Heart left ventricle (tissue), 16 donors: ENCODE data around the gene LARGE2. TPM values are rescaled to one million over a fixed set of nuclear protein-coding genes. Genes with fewer than 3 reads are reported as not detected.

ENCODE experiments used
- ATAC-seq, 4 donors: fragments of 200-7000 bp; cut with Tn5 transposase; one replicate each; pipeline ENCODE4 v1.9.1; 2020 to 2022; ENCODE audit warnings: moderate library complexity in 4 of 4, mild to moderate bottlenecking in 3 of 4, moderate number of reproducible peaks in 1 of 4
- DNase-seq, 5 donors: peaks; one replicate each; pipeline ENCODE4 v3.0.0-alpha.2; 2020
- H3K27ac ChIP-seq, 12 donors: fragments of 200-600 bp; sonication (generic) in 4 of 12; one replicate each; pipeline versions ENCODE4 v1.5.0 to v1.8.0; 2016 to 2022; ENCODE audit warnings: mild to moderate bottlenecking in 2 of 12
- H3K27me3 ChIP-seq, 9 donors: fragments of 200-600 bp; sonication (generic) in 2 of 9; one replicate each; pipeline versions ENCODE4 v1.5.1 to v1.8.0; 2016 to 2022; ENCODE audit warnings: mild to moderate bottlenecking in 3 of 9
- H3K36me3 ChIP-seq, 9 donors: fragments of 200-600 bp; sonication (generic) in 2 of 9; one replicate each; pipeline versions ENCODE4 v1.5.0 to v1.8.0; 2018 to 2022; ENCODE audit warnings: mild to moderate bottlenecking in 2 of 9
- H3K4me1 ChIP-seq, 12 donors: fragments of 200-600 bp; sonication (generic) in 4 of 12; one replicate each; pipeline versions ENCODE4 v1.5.0 to v1.8.0; 2016 to 2022; ENCODE audit warnings: mild to moderate bottlenecking in 3 of 12
- H3K4me3 ChIP-seq, 12 donors: fragments of 200-600 bp; sonication (generic) in 4 of 12; one replicate each; pipeline versions ENCODE4 v1.5.0 to v1.8.0; 2017 to 2022; ENCODE audit warnings: mild to moderate bottlenecking in 9 of 12, moderate library complexity in 4 of 12
- H3K9me3 ChIP-seq, 12 donors: fragments of 200-600 bp; sonication (generic) in 4 of 12; one replicate each; pipeline versions ENCODE4 v1.5.0 to v1.8.0; 2016 to 2022; ENCODE audit warnings: mild to moderate bottlenecking in 1 of 12
- CTCF ChIP-seq, 12 donors: fragments of 200-600 bp; sonication (generic) in 4 of 12; IDR thresholded peaks; one replicate each; pipeline versions ENCODE4 v1.5.0 to v1.8.0; 2018 to 2022; ENCODE audit warnings: antibody characterized with exemption in 12 of 12, mild to moderate bottlenecking in 5 of 12
- POLR2A ChIP-seq, 2 donors: fragments of 450-650 bp; IDR thresholded peaks; one replicate each; pipeline ENCODE4 v1.6.1; 2017; ENCODE audit warnings: antibody characterized with exemption in 2 of 2, mild to moderate bottlenecking in 2 of 2, moderate library complexity in 2 of 2
- WGBS, 4 donors: extraction: QIAGEN DNeasy Blood & Tissue Kit in 2 of 4; methylation state at CpG; one replicate each; pipeline versions ENCODE4 v1.1.5 to v1.1.7; 2013 to 2018; 5-methylcytosine and 5-hydroxymethylcytosine counted together
- intact Hi-C, 10 donors: fragments of 100-400 bp; cut with DNase I; formaldehyde crosslinking; loops; one replicate each; pipeline versions ENCODE4 v1.11.1 to v1.14.2; 2022
- polyA plus RNA-seq, 2 donors: library from polyadenylated mRNA; stranded (reverse); fragments of 200-250 nt; gene quantifications; one replicate each; pipeline ENCODE4 v1.2.3, GENCODE V29; 2013
- total RNA-seq, 9 donors: library from RNA; depleted of rRNA in 2 of 9; stranded (reverse); fragments of >200 nt in 2 of 9; fragmentation: NEBNext Ultra II Directional in 3 of 9; extraction: Animal tissue kit (Norgen Biotek cat#: 25700) in 3 of 9; gene quantifications; one replicate each; pipeline versions ENCODE4 v1.1.0 to v1.2.4, GENCODE V29; 2016 to 2023
- donor health status: ischemic (EF 13 %, LVEDD 7.1; RV severe dilation, severe dysfunction).
- donor health status: healthy with polysubstance abuse.
- donor health status: DM: no; HTN: yes; CAD: no.
- donor health status: DM: no; HTN: no; CAD: no.
- donor health status: ischemic (EF 25% LVEDD 6.9; RV normal size, moderate dysfunction).
- donor health status: ischemic (EF 25% LVEDD 5.7; RV mildly dilated, moderate dysfunction).
- donor health status: healthy.
- donor health status: DM: yes; HTN: yes; CAD: no.
- donor health status: ischemic (EF 35%, LVEDD 5.7; RV mildly dilated, moderate dysfunction).
- donor health status: nonischemic (EF 11% LVEDD 7.7; RV severe dilation, severe dysfunction).
- donor health status: DM: yes; HTN: yes; CAD: no.
- donor health status: PGD.
- donor health status: ischemic (EF 29% LVEDD 5.4; RV normal size, mild dysfunction).
- donor health status: nonischemic (EF 23%, LVEDD 6.1; RV moderate dilation, normal function).

LARGE2 gene
- total and polyA plus RNA-seq, 11 donors = 0.17 to 0.88 TPM; not detected in 9

- Histone ChIP-seq H3K27me3 (no peaks in the 10 kb centered on the region), H3K4me1 (peaks cover 0 to 28% (median 7%) of the 10 kb centered on the region in 12 donors), H3K27ac (no peak overlapping the region), H3K9me3 (no peaks in the 10 kb centered on the region), H3K4me3 (no peak overlapping the region), H3K36me3 (peaks cover 0 to 80% (median 70%) of the 10 kb centered on the region in 9 donors)
- WGBS, 4 donors = 89 to 93% (median 92%) methylated on average over 19 to 21 of the region's 21 CpGs
- intact Hi-C loops = no loop called here
- DNase-seq (no peak), ATAC-seq (no peak)
- no peak for TF ChIP-seq POLR2A (IDR thresholded peaks at IDR 0.05)
- TF ChIP-seq CTCF (IDR thresholded peaks at IDR 0.05) = no peak
These were observed 11.6 kb downstream of the LARGE2 start for GRCh38 chr11:45933846-45934579.

- intact Hi-C loops = no loop called here
- TF ChIP-seq POLR2A (IDR thresholded peaks at IDR 0.05) = no peak
- TF ChIP-seq CTCF (IDR thresholded peaks at IDR 0.05) = no peak
- WGBS, 4 donors = 77 to 81% (median 79%) methylated on average over 12 of the region's 12 CpGs
- Histone ChIP-seq H3K27ac (no peak overlapping the region), H3K4me3 (no peak overlapping the region), H3K9me3 (no peaks in the 10 kb centered on the region), H3K27me3 (no peaks in the 10 kb centered on the region), H3K36me3 (peaks cover 0 to 80% (median 73%) of the 10 kb centered on the region in 9 donors), H3K4me1 (peaks cover 0 to 24% (median 6%) of the 10 kb centered on the region in 12 donors)
- DNase-seq (no peak), ATAC-seq (no peak)
These were observed 12.3 kb downstream of the LARGE2 start for GRCh38 chr11:45934580-45935318.

GRCh38 chr11:45935349-45936064 is 13.1 kb downstream of the LARGE2 start:
- DNase-seq = no peak
- 89 to 95% (median 92%) methylated on average over 8 of the region's 8 CpGs for WGBS, 4 donors
- H3K9me3 ChIP-seq = no peaks in the 10 kb centered on the region
- no peak overlapping the region for H3K4me3 ChIP-seq
- intact Hi-C loops = no loop called here
- no peak for ATAC-seq
- no peak overlapping the region for H3K27ac ChIP-seq
- peaks cover 0 to 17% (median 0%) of the 10 kb centered on the region in 12 donors for H3K4me1 ChIP-seq
- H3K36me3 ChIP-seq = peaks cover 0 to 81% (median 79%) of the 10 kb centered on the region in 9 donors
- TF ChIP-seq POLR2A (IDR thresholded peaks at IDR 0.05) = no peak
- TF ChIP-seq CTCF (IDR thresholded peaks at IDR 0.05) = no peak
- H3K27me3 ChIP-seq = no peaks in the 10 kb centered on the region
